HG03108 (cell line): ENCODE data around the gene FTL.

Experiments used
- ATAC-seq: cut with Tn5 transposase; IDR thresholded peaks from one replicate; pipeline ENCODE4 v1.9.1; 2021; ENCODE audit warnings: moderate library complexity; ENCODE audit not compliant: unreplicated experiment

FTL gene

DNA sequence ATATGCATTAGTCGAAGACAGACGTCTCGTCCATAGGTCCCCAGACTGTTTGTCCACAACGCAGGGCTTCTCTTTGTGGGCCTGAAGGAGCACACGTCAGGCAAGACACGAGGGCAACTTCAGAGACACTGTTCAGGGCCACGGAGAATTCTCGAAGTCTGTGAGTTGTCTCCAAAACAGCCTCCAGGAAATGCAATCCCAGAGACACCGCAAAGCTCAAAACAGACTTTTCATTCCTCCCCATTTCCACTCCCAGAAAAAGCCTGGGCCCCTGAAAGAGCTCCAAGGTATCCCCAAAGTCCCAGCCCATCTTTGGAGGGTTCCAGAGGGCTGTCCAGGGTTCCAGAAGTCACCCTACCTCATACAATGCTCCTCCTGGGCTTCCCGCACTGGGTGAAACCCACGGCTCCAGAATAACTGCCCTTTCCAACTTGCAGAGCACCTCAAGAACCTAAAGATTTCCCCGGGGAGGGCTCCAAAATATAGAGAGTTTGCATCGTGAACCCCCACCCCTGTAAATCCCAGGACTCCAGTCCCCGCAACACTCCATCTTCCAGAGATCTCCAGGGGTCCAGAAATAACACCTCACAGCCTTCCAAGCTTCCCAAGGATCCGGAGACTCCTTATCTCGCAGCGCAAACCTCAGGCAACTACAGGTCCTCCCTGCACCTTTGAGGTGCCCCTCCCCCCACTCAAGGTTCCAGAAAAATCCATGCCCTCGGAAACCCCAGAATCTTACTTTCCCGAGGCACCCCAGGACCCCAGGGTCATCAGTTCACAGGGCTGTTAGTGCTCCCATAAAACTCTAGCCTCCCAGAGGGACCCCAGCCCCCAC is 687 bp upstream of the FTL start:
- ATAC-seq, result no peak

DNA sequence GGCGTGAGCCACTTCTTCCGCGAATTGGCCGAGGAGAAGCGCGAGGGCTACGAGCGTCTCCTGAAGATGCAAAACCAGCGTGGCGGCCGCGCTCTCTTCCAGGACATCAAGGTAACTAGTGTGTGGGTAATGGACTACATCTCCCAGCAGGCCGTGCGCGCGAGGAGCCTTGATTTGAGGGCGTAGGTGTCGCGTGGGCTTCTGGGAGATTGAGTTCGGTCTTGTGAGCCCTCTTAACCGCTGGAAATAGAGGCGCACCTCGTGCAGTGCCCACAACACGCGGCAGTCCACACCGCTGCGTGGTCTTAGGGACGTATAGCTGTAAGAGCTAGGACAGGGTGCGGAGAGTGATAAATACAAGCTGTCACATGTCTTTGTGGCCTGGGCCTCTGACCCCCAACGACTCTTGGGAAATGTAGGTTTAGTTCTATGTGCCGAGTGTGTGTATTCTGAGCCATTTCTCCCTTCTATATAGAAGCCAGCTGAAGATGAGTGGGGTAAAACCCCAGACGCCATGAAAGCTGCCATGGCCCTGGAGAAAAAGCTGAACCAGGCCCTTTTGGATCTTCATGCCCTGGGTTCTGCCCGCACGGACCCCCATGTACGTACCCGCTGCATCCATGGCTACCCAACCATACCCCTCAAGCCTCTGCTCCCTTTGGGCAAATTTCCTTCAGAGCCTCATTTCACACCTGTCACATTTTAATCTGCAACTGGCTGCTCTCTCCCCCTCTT is 864 bp downstream of the FTL start:
- ATAC-seq, result no peak

GRCh38 chr19:48966541-48967345 is 1.6 kb downstream of the FTL start:
- ATAC-seq, result no peak

DNA sequence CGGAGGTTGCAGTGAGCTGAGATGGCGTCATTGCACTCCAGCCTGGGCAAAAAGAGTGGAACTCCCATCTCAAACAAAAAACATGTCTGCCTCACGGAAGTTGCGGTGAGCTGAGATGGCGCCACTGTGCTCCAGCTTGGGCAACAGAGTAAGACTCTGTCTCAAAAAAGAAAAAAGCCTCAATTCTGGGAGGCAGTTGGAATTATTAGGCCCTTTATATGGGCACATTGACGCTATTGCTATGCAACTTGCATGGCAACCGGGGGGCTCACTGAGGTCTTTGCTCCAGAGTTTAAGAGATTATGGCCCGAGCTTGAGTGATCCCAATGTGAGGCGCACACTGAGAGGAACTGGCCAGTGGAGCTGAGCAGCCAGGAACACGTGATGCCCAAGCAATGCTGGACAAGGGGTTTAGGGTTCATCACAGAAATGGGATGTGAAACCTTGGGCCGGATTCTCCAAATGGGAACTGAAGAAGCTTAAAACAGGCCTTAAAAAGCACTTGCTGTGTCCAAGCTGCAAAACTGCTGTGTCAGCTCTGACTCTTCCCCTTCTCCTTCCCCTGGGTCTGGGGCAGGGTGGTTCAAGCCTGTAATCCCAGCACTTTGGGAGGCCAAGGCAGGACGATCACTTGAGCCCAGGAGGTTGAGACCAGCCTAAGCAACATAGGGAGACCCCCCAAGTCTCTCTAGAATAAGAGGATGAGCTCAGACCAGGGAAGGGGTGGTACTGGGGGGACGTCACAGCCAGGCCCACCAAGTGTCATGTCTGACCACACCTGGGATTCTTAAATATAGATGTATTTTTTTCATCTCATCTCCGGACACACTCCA is 2.5 kb downstream of the FTL start:
- ATAC-seq, result no peak

DNA sequence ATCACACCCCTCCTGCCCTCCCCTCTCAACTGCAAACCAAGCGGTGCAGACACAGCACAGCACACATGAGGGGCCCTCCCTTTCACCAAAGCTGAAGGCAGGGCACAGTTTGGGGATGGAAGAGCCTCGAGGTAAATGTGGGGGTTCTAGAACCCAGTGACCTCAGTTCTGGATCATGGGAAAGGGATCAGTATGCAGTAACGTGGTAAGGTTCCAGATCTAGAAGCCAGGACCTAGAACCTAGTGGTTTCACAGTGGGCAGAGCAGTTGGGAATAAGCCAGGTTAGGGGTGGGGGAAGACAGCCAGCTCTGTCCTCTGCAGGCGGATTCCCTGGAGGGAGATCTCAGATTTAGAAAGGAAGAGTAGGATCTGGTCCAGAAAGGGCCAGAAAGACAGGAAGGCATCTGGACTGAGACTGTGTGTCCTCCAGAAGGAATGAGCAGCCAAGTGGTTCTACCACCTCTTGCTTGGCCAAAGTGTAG is 3.1 kb downstream of the FTL start:
- no peak for ATAC-seq

DNA sequence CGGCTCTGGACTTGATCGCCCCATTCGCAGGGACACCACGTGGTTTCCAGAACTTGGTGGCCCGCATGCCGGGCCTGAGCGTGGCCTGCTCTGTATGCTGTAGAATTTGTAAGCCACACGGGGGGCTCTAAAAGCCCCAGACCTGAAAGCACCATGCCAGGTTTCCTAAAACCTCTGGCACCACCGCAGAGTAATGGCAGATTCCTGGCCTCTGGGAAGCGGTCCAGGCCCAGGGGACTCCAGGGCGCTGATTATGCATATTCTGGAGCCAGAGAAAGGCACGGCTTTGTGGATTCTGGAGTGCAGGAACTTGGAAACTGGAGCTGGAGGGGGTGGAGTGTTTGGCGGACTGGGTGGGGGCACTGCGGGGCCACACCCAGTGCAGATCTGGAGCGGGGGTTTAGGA is 3.7 kb downstream of the FTL start:
- no peak for ATAC-seq

DNA sequence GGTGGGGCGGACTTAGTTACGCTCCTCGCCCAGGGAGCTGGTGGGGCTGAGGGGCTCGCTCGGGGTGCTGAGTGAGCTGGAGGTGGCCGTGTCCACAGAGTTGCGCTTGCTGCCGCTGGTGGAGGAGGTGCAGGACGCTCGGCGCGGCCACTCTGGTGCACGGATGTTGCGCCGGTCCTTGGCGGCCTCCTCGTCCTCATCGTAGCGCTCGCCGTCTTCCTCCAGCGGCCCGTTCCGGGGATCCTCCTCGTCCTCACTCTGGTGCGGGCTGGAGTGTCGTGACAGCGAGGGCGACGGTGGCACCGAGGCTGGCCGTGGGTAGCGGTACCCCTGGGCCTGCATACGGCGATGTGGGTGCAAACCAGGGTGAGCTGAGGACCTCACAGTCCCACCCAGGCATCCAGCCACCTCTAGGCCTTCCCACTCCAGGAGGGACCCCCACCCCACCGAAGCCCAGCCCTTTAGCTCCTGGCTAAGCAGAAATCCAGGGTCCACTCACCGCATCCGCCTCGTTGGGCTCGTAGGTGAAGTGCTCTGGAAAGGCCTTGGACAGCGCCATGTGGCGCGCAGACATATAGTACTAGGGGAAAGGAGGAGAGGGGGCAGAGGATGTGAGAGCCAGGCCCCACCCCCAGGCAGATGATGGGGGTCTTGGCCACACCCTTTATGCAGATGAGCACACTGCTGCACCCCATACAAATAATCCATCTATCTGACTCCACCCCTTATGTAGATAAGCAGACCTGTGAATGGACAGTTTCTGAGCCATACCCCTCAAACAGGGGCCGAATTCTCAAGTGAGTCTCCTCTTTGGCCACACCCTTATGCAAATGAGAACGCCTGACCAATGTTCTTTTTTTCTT is 4.4 kb downstream of the FTL start:
- no peak for ATAC-seq

GRCh38 chr19:48970139-48970766 is 5.1 kb downstream of the FTL start:
- ATAC-seq, result no peak

DNA sequence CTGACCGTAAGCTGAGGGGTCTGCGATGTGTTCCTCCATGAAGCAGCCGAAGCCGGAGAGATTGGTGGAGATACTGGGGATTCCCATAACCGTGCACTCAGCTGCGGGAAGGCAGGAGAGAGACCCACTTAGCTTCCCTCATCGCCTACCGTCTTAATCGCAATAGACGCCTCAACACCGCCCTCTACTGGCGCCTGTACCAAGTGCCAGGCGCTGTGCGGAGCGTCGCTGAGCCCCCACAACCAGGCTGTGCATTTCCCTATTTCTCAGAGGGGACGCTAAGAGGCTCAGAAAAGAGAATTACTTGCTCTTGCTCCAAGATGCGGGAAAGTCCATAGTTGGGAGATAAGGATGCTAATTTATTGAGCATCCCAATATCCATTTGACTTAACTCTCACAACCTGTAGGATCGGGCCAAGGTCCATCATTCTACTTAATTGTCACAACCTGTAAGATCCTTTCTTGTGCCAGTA is 5.8 kb downstream of the FTL start:
- ATAC-seq, result no peak

- ATAC-seq, result no peak
Observed at GRCh38 chr19:48975947-48976847, 11.1 kb downstream of the FTL start.

- ATAC-seq, result no peak
Observed at GRCh38 chr19:48977061-48977460, 12.0 kb downstream of the FTL start.

DNA sequence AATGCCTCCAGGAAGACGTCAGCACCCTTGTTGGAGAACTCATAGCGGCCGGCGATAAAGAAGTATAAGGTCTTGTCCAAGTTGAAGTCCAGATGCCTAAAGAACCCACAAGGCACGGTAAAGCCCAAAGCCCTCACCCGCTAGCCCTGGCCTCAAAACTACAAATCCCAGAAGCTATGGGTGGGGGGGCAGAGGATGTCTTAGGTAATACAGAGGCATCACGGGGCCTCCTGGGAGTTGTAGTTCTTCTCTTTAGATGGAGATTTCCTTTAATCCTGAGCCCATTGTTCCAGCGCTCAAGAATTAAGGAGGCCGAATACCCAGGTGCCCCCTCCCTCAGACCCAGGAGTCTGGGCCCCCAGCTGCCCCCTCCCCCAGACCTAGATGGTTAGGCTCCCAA is 17.2 kb downstream of the FTL start:
- no peak for ATAC-seq

GRCh38 chr19:48985711-48986110 is 20.6 kb downstream of the FTL start:
- ATAC-seq, result no peak

GRCh38 chr19:48986211-48986610 is 21.1 kb downstream of the FTL start:
- ATAC-seq, result no peak

DNA sequence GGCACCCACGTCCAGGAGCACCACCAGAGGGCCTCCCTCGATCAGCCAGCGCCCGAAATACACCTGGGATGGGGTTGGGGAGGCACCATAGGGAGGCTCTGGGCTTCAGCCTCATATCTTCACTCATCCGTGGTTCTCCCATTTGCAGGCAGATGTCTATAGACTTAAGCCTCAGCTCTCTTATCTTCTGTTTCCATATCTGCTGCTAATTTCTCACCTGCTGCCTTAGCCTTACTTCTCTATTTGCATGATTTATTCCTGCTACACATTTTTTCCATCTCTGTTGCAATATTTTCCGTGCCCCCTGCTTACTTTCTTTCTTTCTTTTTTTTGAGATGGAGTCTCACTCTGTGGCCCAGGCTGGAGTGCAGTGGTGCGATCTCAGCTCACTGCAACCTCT is 22.2 kb downstream of the FTL start:
- ATAC-seq, result no peak

- ATAC-seq, result no peak
Observed at GRCh38 chr19:48988286-48988685, 23.2 kb downstream of the FTL start.

DNA sequence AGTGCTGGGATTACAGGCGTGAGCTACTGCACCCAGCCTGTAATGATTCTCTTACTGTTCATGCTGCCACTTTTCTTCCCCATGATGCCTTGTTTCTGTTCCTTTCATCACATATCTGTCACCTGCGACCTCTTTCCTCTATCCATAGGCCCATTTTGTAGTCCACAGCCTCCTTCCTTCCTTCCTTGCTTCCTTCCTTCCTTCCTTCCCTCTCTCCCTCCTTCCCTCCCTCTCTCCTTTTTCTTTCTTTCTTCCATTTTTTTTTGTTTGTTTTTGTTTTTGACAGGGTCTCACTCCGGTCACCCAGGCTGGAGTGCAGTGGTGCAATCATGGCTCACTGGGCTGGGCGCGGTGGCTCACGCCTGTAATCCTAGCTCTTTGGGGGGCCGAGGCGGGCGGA is 23.8 kb downstream of the FTL start:
- no peak for ATAC-seq

GRCh38 chr19:48989701-48990291 is 24.7 kb downstream of the FTL start:
- ATAC-seq, result no peak
